PC-9 (cell line): Measurements from ENCODE around the gene AATF. TPM values are rescaled to one million over a fixed set of nuclear protein-coding genes. Genes with fewer than 3 reads are reported as not detected.

Experiments used
- BruUV-seq: library from RNA; stranded (reverse); fragments of 400-500 nt; replicated peaks from 2 replicates; lab custom pipeline; 2021; lab: Mats Ljungman, UMichigan
- CTCF ChIA-PET: fragments of 300-600 bp; sonication (Branson Sonifier 250); formaldehyde crosslinking; loops from one replicate; lab custom pipeline; 2022; ENCODE audit warnings: antibody characterized with exemption; lab: Charles Lee
- POLR2A ChIA-PET: fragments of 300-600 bp; sonication (Branson Sonifier 250); formaldehyde crosslinking; loops from one replicate; lab custom pipeline; 2022; ENCODE audit warnings: antibody characterized with exemption; ENCODE audit not compliant: unreplicated experiment; lab: Charles Lee
- DNase-seq, 2 experiments: peaks; one replicate each; pipeline versions ENCODE4 v3.0.0 to v3.0.0-alpha.2; 2015 to 2022; ENCODE audit warnings: mixed read lengths in 1 of 2
- H2AFZ ChIP-seq: fragments of 200-600 bp; sonication (generic); 2 replicates; pipeline ENCODE4 v1.8.1; 2017; ENCODE audit warnings: antibody characterized with exemption
- H3F3A ChIP-seq: fragments of 200-600 bp; sonication (generic); 2 replicates; pipeline ENCODE4 v1.8.1; 2017; ENCODE audit warnings: antibody characterized with exemption, mild to moderate bottlenecking, low read depth; ENCODE audit not compliant: insufficient read depth
- H3K27ac ChIP-seq: fragments of 200-600 bp; sonication (generic); 2 replicates; pipeline ENCODE4 v1.6.1; 2016; ENCODE audit warnings: mixed run types
- H3K27me3 ChIP-seq: fragments of 200-600 bp; sonication (generic); 2 replicates; pipeline ENCODE4 v1.6.1; 2016; ENCODE audit warnings: low read depth, mixed run types; ENCODE audit not compliant: insufficient read depth
- H3K36me3 ChIP-seq: fragments of 200-600 bp; sonication (generic); 2 replicates; pipeline ENCODE4 v1.6.1; 2016; ENCODE audit warnings: low read depth, mixed run types
- H3K4me1 ChIP-seq: fragments of 200-600 bp; sonication (generic); replicated peaks from 2 replicates; pipeline ENCODE4 v1.6.1; 2016; ENCODE audit warnings: mixed run types; ENCODE audit not compliant: insufficient read depth
- H3K4me2 ChIP-seq: fragments of 200-600 bp; sonication (generic); 2 replicates; pipeline ENCODE4 v1.6.1; 2017; ENCODE audit warnings: mixed run types
- H3K4me3 ChIP-seq: fragments of 200-600 bp; sonication (generic); 2 replicates; pipeline ENCODE4 v1.6.1; 2016; ENCODE audit warnings: mixed run types
- H3K79me2 ChIP-seq: fragments of 200-600 bp; sonication (generic); 2 replicates; pipeline ENCODE4 v1.6.1; 2017; ENCODE audit warnings: low read depth, mixed run types
- H3K9me2 ChIP-seq: fragments of 200-600 bp; sonication (generic); 2 replicates; pipeline ENCODE4 v1.8.1; 2017; ENCODE audit warnings: mild to moderate bottlenecking; ENCODE audit not compliant: insufficient read depth
- H3K9me3 ChIP-seq: fragments of 200-600 bp; sonication (generic); 2 replicates; pipeline ENCODE4 v1.8.1; 2016; ENCODE audit warnings: low read depth; ENCODE audit not compliant: insufficient read depth
- H4K20me1 ChIP-seq: fragments of 200-600 bp; sonication (generic); 2 replicates; pipeline ENCODE4 v1.8.1; 2017; ENCODE audit not compliant: insufficient read depth
- CTCF ChIP-seq: fragments of 200-600 bp; sonication (generic); conservative IDR thresholded peaks from 2 replicates; pipeline ENCODE4 v1.6.1; 2017; ENCODE audit warnings: mixed run types, antibody characterized with exemption, mild to moderate bottlenecking, moderate library complexity
- EZH2 ChIP-seq: fragments of 200-600 bp; sonication (generic); IDR thresholded peaks from 2 replicates; pipeline ENCODE4 v1.8.0; 2017; ENCODE audit warnings: antibody characterized with exemption, low read depth
- intact Hi-C: fragments of 100-400 bp; cut with micrococcal nuclease; formaldehyde crosslinking; loops from one replicate; pipeline ENCODE4 v1.10.0; 2022; ENCODE audit not compliant: unreplicated experiment
- microRNA-seq: library from miRNA; unstranded; fragments of <30 nt; microRNA quantifications from one replicate; pipeline ENCODE4 v1.2.0, GENCODE V29; 2021; ENCODE audit warnings: borderline number of aligned reads, borderline replicate concordance
- total RNA-seq: library from RNA; stranded (reverse); gene quantifications from 2 replicates; pipeline ENCODE4 v1.2.3, GENCODE V29; 2021

The AATF gene
- total RNA-seq, 1 experiment from 2014 or later, result 71.4 TPM

- no peaks in the 10 kb centered on the region for H3K27me3 ChIP-seq
- H3K4me2 ChIP-seq, result no peak overlapping the region
- H2AFZ ChIP-seq, result no peak overlapping the region
- no TSS peak for BruUV-seq
- peaks cover 24% of the 10 kb centered on the region for H3K36me3 ChIP-seq
- ChIA-PET CTCF (no interaction called here), POLR2A (interaction anchor here (0.6 kb wide), 1 partner anchor 21 kb away, joined by 6 read pairs; no protein-coding TSS in a partner anchor)
- no peaks in the 10 kb centered on the region for H3K4me1 ChIP-seq
- no peak overlapping the region for H3K4me3 ChIP-seq
- no peak for DNase-seq
- intact Hi-C loops, result no loop called here
- 0 out of 2 replicates have a peak, but pooled peaks cover 7% of the 10 kb centered on the region for H4K20me1 ChIP-seq
- no peak for TF ChIP-seq EZH2
- no peak for TF ChIP-seq CTCF
- no peaks in the 10 kb centered on the region for H3K9me2 ChIP-seq
- H3K9me3 ChIP-seq, result no peaks in the 10 kb centered on the region
- H3K27ac ChIP-seq, result no peak overlapping the region
- H3K79me2 ChIP-seq, result no peaks in the 10 kb centered on the region
- H3F3A ChIP-seq, result peaks cover 7% of the 10 kb centered on the region; the same call in 1 of the 2 replicates
These were observed 157.3 kb downstream of the AATF start for GRCh38 chr17:37106049-37106448.

Small RNA genes lying within 50 kb of the gene (microRNA-seq; reads per million reads assigned to microRNA genes)
- gene MIR2909, result not detected

Other genes starting within 250 kb of the AATF start
- gene LHX1, start 11.5 kb upstream of the AATF start, total RNA-seq, result 9.1 and 12.3 TPM in 2 replicates